ENCODE data around the gene DAND5. TPM values are rescaled to one million over a fixed set of nuclear protein-coding genes. Genes with fewer than 3 reads are reported as not detected.

The DAND5 gene
- total RNA-seq, 1 donor from 2014 or later: 0.10 TPM

- intact Hi-C loops (cut with micrococcal nuclease): no loop called here
Observed at GRCh38 chr19:13018035-13018914, 48.9 kb downstream of the DAND5 start.

DNA sequence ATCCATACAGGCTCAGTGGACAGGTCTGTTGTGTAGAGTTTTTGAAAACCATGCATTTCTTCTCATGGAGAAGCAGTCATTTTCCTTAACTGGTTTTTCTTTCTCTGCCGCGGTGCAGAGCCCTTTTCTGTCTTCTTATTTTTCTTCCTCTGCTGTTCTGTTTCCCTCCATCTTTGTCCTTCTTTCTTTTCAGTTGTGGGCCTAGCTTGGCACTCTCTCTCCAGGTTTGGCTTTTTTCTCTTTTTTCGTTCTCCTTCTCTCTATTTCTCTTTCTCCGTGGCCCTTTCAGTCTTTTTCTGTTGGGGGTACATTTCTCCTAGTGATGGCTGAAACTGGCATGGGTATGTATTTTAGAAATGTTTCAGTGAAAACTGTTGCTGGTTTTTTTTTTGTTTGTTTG lies 50.0 kb downstream of the DAND5 start:
- intact Hi-C loops (cut with micrococcal nuclease): no loop called here

DNA sequence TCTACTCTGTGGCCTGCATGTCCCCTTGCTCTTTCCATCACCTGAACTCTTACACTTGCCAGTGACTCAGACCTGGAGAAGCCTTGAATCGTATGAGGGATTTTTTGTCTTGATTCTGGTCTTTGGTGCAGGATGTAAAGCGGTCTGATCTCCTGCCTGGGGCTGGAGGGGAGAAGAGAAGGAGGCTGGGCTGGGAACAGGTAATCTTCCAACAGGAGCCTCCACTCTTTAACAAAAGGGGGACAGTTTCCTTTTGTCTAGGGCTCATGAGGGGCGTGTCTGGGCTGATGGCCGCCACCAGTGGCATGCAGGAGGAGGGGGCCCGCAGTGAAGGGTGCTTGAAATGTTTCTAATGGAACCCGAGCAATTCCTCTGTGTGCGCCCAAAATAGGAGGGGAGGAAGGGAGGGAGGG lies 50.6 kb downstream of the DAND5 start:
- intact Hi-C loops (cut with micrococcal nuclease): no loop called here

GRCh38 chr19:13022111-13022858 lies 52.9 kb downstream of the DAND5 start:
- intact Hi-C loops (cut with micrococcal nuclease): no loop called here

DNA sequence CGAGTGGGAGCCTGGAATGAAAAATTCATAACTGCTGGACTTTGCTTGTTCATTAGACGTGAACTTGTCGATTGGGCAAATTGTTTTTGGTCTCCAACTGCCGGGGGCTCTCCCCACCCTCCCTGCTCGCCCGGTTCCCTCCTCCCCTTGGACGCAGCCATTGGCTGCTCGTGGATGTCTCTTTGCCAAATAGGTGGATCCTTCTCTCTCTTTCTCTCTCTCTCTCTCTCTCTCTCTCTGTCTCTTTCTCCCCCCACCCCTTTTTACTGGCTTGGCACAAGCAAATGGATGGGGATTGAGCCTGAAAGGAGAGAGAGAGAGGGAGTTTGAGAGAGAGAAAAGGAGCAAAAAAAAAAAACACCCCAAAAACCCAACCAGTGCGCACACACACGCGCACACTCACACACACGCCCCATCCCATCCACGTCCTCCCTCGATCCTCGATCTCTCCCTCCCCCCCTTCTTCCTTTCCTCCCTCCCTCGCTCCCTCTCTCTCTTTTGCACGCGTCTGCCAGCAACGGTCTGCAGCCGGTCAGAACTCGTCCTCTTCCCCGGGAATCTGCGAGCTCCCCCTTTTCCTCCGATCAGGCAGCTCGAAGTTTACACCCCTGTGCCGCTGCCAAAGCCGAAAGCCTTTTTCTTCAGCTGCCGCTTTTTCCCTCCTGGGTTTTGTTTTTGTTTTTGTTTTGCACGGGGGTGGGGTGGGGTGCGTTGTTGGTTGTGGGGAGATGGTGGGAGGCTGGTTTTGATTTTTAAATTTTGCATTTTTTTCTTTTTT lies 53.7 kb downstream of the DAND5 start:
- intact Hi-C loops (cut with micrococcal nuclease): no loop called here

DNA sequence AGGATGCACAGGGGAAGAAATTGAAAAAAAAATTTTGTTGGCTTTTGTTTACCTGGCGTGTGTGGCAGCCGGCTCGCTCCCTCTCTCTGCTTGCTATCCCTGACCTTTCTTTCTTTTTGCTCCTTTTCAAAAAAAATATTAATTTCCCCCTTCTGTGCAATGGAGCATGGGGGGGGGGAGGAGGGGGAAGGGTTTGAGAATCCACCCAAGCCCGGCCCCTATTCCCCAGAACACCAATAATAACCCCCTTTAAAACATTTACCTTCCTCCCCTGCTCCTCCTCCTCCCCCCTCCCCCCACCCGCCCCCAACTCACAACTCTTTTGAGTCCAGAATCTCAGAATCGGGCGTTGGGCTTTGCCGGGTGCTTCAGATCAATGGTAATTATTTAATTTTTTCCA lies 54.3 kb downstream of the DAND5 start:
- intact Hi-C loops (cut with micrococcal nuclease): no loop called here

Other genes with a start within 250 kb of the DAND5 start
- 86.1 and 87.4 TPM in 2 replicates for gene TNPO2, start 245.6 kb upstream of the DAND5 start, total RNA-seq
- gene TRIR, start 234.9 kb upstream of the DAND5 start, total RNA-seq: 180 and 185 TPM in 2 replicates
- 66.7 and 69.3 TPM in 2 replicates for gene GET3, start 232.1 kb upstream of the DAND5 start, total RNA-seq
- 0.10 TPM in 1 of 2 replicates, not detected in the other for gene BEST2, start 217.8 kb upstream of the DAND5 start, total RNA-seq
- 16.5 and 17.9 TPM in 2 replicates for gene HOOK2, start 194.0 kb upstream of the DAND5 start, total RNA-seq
- 309 and 316 TPM in 2 replicates for gene JUNB, start 178.1 kb upstream of the DAND5 start, total RNA-seq
- gene PRDX2, start 167.8 kb upstream of the DAND5 start, total RNA-seq: 300 and 302 TPM in 2 replicates
- gene THSD8, start 167.5 kb upstream of the DAND5 start, total RNA-seq: 13.0 and 24.6 TPM in 2 replicates
- gene RNASEH2A, start 163.0 kb upstream of the DAND5 start, total RNA-seq: 24.3 and 30.5 TPM in 2 replicates
- not detected in 2 replicates for gene RTBDN, start 135.0 kb upstream of the DAND5 start, total RNA-seq
- gene MAST1, start 131.1 kb upstream of the DAND5 start, total RNA-seq: 0.49 and 1.1 TPM in 2 replicates
- gene DNASE2, start 88.1 kb upstream of the DAND5 start, total RNA-seq: 29.5 and 32.6 TPM in 2 replicates
- 0.22 and 0.41 TPM in 2 replicates for gene KLF1, start 82.4 kb upstream of the DAND5 start, total RNA-seq
- gene GCDH, start 78.4 kb upstream of the DAND5 start, total RNA-seq: 48.0 and 49.5 TPM in 2 replicates
- 1.9 and 2.8 TPM in 2 replicates for gene SYCE2, start 50.3 kb upstream of the DAND5 start, total RNA-seq
- gene FARSA, start 35.9 kb upstream of the DAND5 start, total RNA-seq: 108 and 117 TPM in 2 replicates
- 1,347 and 1,385 TPM in 2 replicates for gene CALR, start 31.0 kb upstream of the DAND5 start, total RNA-seq
- 113 and 115 TPM in 2 replicates for gene RAD23A, start 23.7 kb upstream of the DAND5 start, total RNA-seq
- 16.6 and 17.9 TPM in 2 replicates for gene GADD45GIP1, start 12.4 kb upstream of the DAND5 start, total RNA-seq
- gene NFIX, start 25.9 kb downstream of the DAND5 start, total RNA-seq: 0.96 and 1.1 TPM in 2 replicates
- gene LYL1, start 133.3 kb downstream of the DAND5 start, total RNA-seq: 3.6 and 4.2 TPM in 2 replicates
- gene TRMT1, start 147.2 kb downstream of the DAND5 start, total RNA-seq: 65.6 and 66.5 TPM in 2 replicates
- gene NACC1, start 148.7 kb downstream of the DAND5 start, total RNA-seq: 79.6 and 84.4 TPM in 2 replicates
- gene STX10, start 180.8 kb downstream of the DAND5 start, total RNA-seq: 51.3 and 52.9 TPM in 2 replicates
- 248 and 253 TPM in 2 replicates for gene IER2, start 180.8 kb downstream of the DAND5 start, total RNA-seq